Muscle layer of colon (tissue), 2 donors: Measurements from ENCODE around the gene EPHA6.

ENCODE experiments used
- H3K27ac ChIP-seq: one replicate; pipeline ENCODE4 v1.7.0; 2013; ENCODE audit warnings: low read depth, mild to moderate bottlenecking, low read length, moderate library complexity
- H3K27me3 ChIP-seq, 2 donors: one replicate each; pipeline ENCODE4 v1.7.0; 2013; ENCODE audit warnings: low read length in 2 of 2, mild to moderate bottlenecking in 2 of 2; ENCODE audit not compliant: insufficient read depth in 2 of 2, control insufficient read depth in 1 of 2
- H3K36me3 ChIP-seq: one replicate; pipeline ENCODE4 v1.7.0; 2013; ENCODE audit warnings: mild to moderate bottlenecking, low read length; ENCODE audit not compliant: insufficient read depth
- H3K4me1 ChIP-seq: one replicate; pipeline ENCODE4 v1.7.0; 2013; ENCODE audit warnings: mild to moderate bottlenecking, low read length; ENCODE audit not compliant: insufficient read depth
- H3K4me3 ChIP-seq, 2 donors: one replicate each; pipeline ENCODE4 v1.7.0; 2013; ENCODE audit warnings: low read length in 2 of 2, low read depth in 1 of 2, mild to moderate bottlenecking in 1 of 2, moderate library complexity in 1 of 2
- H3K9ac ChIP-seq: one replicate; pipeline ENCODE4 v1.7.0; 2013; ENCODE audit warnings: low read length
- H3K9me3 ChIP-seq: one replicate; pipeline ENCODE4 v1.7.0; 2013; ENCODE audit warnings: mild to moderate bottlenecking, low read length
- donor health status: abdominal sarcoma.
- donor health status: Adenocarcinoma of cecum.

The EPHA6 gene

GRCh38 chr3:97189835-97190234, 375.4 kb downstream of the EPHA6 start:
- Histone ChIP-seq H3K9ac (no peak overlapping the region), H3K4me3 (no peak overlapping the region), H3K27ac (no peak overlapping the region), H3K9me3 (no peaks in the 10 kb centered on the region), H3K27me3 (no peaks in the 10 kb centered on the region), H3K36me3 (no peaks in the 10 kb centered on the region), H3K4me1 (no peaks in the 10 kb centered on the region)

- Histone ChIP-seq H3K36me3 (no peaks in the 10 kb centered on the region), H3K4me3 (no peak overlapping the region), H3K9ac (no peak overlapping the region)
These were observed 382.7 kb downstream of the EPHA6 start for GRCh38 chr3:97197083-97197482.

GRCh38 chr3:97197830-97198229, 383.4 kb downstream of the EPHA6 start:
- Histone ChIP-seq H3K9me3 (no peaks in the 10 kb centered on the region), H3K9ac (no peak overlapping the region), H3K27ac (no peak overlapping the region), H3K27me3 (no peaks in the 10 kb centered on the region), H3K36me3 (no peaks in the 10 kb centered on the region), H3K4me1 (no peaks in the 10 kb centered on the region), H3K4me3 (no peak overlapping the region)

More at GRCh38 chr3:97197083-97197482, 382.7 kb downstream of the EPHA6 start:
- Histone ChIP-seq H3K4me1 (no peaks in the 10 kb centered on the region), H3K27me3 (no peaks in the 10 kb centered on the region), H3K9me3 (no peaks in the 10 kb centered on the region), H3K27ac (no peak overlapping the region)

- Histone ChIP-seq H3K4me1 (no peaks in the 10 kb centered on the region), H3K27me3 (no peaks in the 10 kb centered on the region), H3K4me3 (no peak overlapping the region), H3K36me3 (no peaks in the 10 kb centered on the region), H3K9me3 (no peaks in the 10 kb centered on the region), H3K27ac (no peak overlapping the region), H3K9ac (no peak overlapping the region)
These were observed 386.0 kb downstream of the EPHA6 start for GRCh38 chr3:97200387-97200786.

- no peaks in the 10 kb centered on the region for H3K36me3 ChIP-seq
- no peaks in the 10 kb centered on the region for H3K4me1 ChIP-seq
- H3K9me3 ChIP-seq = no peaks in the 10 kb centered on the region
- H3K27me3 ChIP-seq = no peaks in the 10 kb centered on the region
- H3K27ac ChIP-seq = no peak overlapping the region
- H3K4me3 ChIP-seq = no peak overlapping the region
- H3K9ac ChIP-seq = no peak overlapping the region
These were observed 387.4 kb downstream of the EPHA6 start for GRCh38 chr3:97201814-97202213.

- Histone ChIP-seq H3K9me3 (no peaks in the 10 kb centered on the region), H3K9ac (no peak overlapping the region), H3K4me1 (peaks cover 19% of the 10 kb centered on the region), H3K36me3 (no peaks in the 10 kb centered on the region), H3K27me3 (no peaks in the 10 kb centered on the region), H3K27ac (no peak overlapping the region), H3K4me3 (no peak overlapping the region)
These were observed 414.6 kb downstream of the EPHA6 start for GRCh38 chr3:97228966-97229365.

- no peaks in the 10 kb centered on the region for H3K9me3 ChIP-seq
- H3K9ac ChIP-seq = no peak overlapping the region
- peaks cover 22% of the 10 kb centered on the region for H3K4me1 ChIP-seq
- no peak overlapping the region for H3K4me3 ChIP-seq
- no peak overlapping the region for H3K27ac ChIP-seq
- no peaks in the 10 kb centered on the region for H3K27me3 ChIP-seq
- no peaks in the 10 kb centered on the region for H3K36me3 ChIP-seq
These were observed 416.1 kb downstream of the EPHA6 start for GRCh38 chr3:97230486-97230885.

GRCh38 chr3:97232393-97233034, 418.1 kb downstream of the EPHA6 start:
- no peaks in the 10 kb centered on the region for H3K36me3 ChIP-seq
- H3K4me1 ChIP-seq = peaks cover 30% of the 10 kb centered on the region
- no peaks in the 10 kb centered on the region for H3K27me3 ChIP-seq
- H3K4me3 ChIP-seq = peak overlapping the region in 1 of 2 donors; percentile 4
- H3K9ac ChIP-seq = no peak overlapping the region
- H3K27ac ChIP-seq = peak overlapping the region; percentile 47
- no peaks in the 10 kb centered on the region for H3K9me3 ChIP-seq

GRCh38 chr3:97235179-97235578, 420.8 kb downstream of the EPHA6 start:
- H3K9ac ChIP-seq = no peak overlapping the region
- no peaks in the 10 kb centered on the region for H3K27me3 ChIP-seq
- no peak overlapping the region for H3K4me3 ChIP-seq
- no peaks in the 10 kb centered on the region for H3K9me3 ChIP-seq
- peaks cover 30% of the 10 kb centered on the region for H3K4me1 ChIP-seq
- H3K27ac ChIP-seq = peak overlapping the region; percentile 31
- no peaks in the 10 kb centered on the region for H3K36me3 ChIP-seq

GRCh38 chr3:97235611-97236315, 421.4 kb downstream of the EPHA6 start:
- no peak overlapping the region for H3K9ac ChIP-seq
- no peak overlapping the region for H3K4me3 ChIP-seq
- no peaks in the 10 kb centered on the region for H3K27me3 ChIP-seq
- no peaks in the 10 kb centered on the region for H3K36me3 ChIP-seq
- no peaks in the 10 kb centered on the region for H3K9me3 ChIP-seq
- H3K27ac ChIP-seq = no peak overlapping the region
- H3K4me1 ChIP-seq = peaks cover 30% of the 10 kb centered on the region

GRCh38 chr3:97241417-97241816, 427.0 kb downstream of the EPHA6 start:
- Histone ChIP-seq H3K9ac (no peak overlapping the region), H3K27me3 (no peaks in the 10 kb centered on the region), H3K4me3 (no peak overlapping the region), H3K9me3 (no peaks in the 10 kb centered on the region), H3K36me3 (no peaks in the 10 kb centered on the region), H3K4me1 (peaks cover 2% of the 10 kb centered on the region), H3K27ac (no peak overlapping the region)
